DOHH2 (cell line): ENCODE results near the gene PLXNA1.

Experiments
- H3F3A ChIP-seq: fragments of 200-600 bp; sonication (generic), shearing (Covaris generic); 2 replicates; pipeline ENCODE4 v1.6.0; 2016; ENCODE audit warnings: antibody characterized with exemption, mild to moderate bottlenecking; ENCODE audit not compliant: control insufficient read depth, insufficient read depth
- H3K27ac ChIP-seq: fragments of 200-600 bp; sonication (generic); 2 replicates; pipeline ENCODE4 v1.5.1; 2014; ENCODE audit warnings: low read depth, mild to moderate bottlenecking, low read length, moderate library complexity
- H3K27me3 ChIP-seq: fragments of 200-600 bp; sonication (generic); 2 replicates; pipeline ENCODE4 v1.6.1; 2014; ENCODE audit warnings: mild to moderate bottlenecking, low read length, mixed read lengths; ENCODE audit not compliant: control insufficient read depth
- H3K36me3 ChIP-seq: fragments of 200-600 bp; sonication (generic); 2 replicates; pipeline ENCODE4 v1.6.1; 2014; ENCODE audit warnings: mild to moderate bottlenecking, low read length, moderate library complexity, mixed read lengths; ENCODE audit not compliant: control insufficient read depth
- H3K4me1 ChIP-seq: fragments of 200-600 bp; sonication (generic); 2 replicates; pipeline ENCODE4 v1.6.1; 2014; ENCODE audit warnings: mild to moderate bottlenecking, low read length, mixed read lengths; ENCODE audit not compliant: control insufficient read depth
- H3K4me2 ChIP-seq: fragments of 200-600 bp; sonication (generic); 2 replicates; pipeline ENCODE4 v1.6.0; 2014; ENCODE audit warnings: mild to moderate bottlenecking, low read length, moderate library complexity
- H3K4me3 ChIP-seq: fragments of 200-600 bp; sonication (generic); 2 replicates; pipeline ENCODE4 v1.5.1; 2014; ENCODE audit warnings: mild to moderate bottlenecking, low read length, mixed read lengths
- H3K79me2 ChIP-seq: fragments of 200-600 bp; sonication (generic); 2 replicates; pipeline ENCODE4 v1.6.1; 2014; ENCODE audit warnings: mild to moderate bottlenecking, low read length, mixed read lengths; ENCODE audit not compliant: control insufficient read depth
- H3K9me2 ChIP-seq: fragments of 200-600 bp; sonication (generic); replicated peaks from 2 replicates; pipeline ENCODE4 v1.6.1; 2014; ENCODE audit warnings: mild to moderate bottlenecking, low read length, mixed read lengths; ENCODE audit not compliant: control insufficient read depth
- H3K9me3 ChIP-seq: fragments of 200-600 bp; sonication (generic); 2 replicates; pipeline ENCODE4 v1.6.1; 2014; ENCODE audit warnings: antibody characterized with exemption, low read length, mixed read lengths; ENCODE audit not compliant: control insufficient read depth, insufficient read depth
- H4K20me1 ChIP-seq: fragments of 200-600 bp; sonication (generic); 2 replicates; pipeline ENCODE4 v1.6.0; 2014; ENCODE audit warnings: low read depth, mild to moderate bottlenecking, antibody characterized with exemption, low read length, moderate library complexity; ENCODE audit not compliant: control insufficient read depth, insufficient read depth
- CTCF ChIP-seq: fragments of 200-600 bp; sonication (generic); IDR thresholded peaks from one replicate; pipeline ENCODE4 v1.5.1; 2014; ENCODE audit warnings: antibody characterized with exemption, mild to moderate bottlenecking, low read depth, low read length; ENCODE audit not compliant: poor library complexity, severe bottlenecking
- EZH2phosphoT487 ChIP-seq: fragments of 200-600 bp; sonication (generic); IDR thresholded peaks from 2 replicates; pipeline ENCODE4 v1.6.1; 2017; ENCODE audit warnings: borderline replicate concordance, mild to moderate bottlenecking, antibody characterized with exemption, low read length, moderate library complexity, mixed read lengths

The PLXNA1 gene

GRCh38 chr3:126977821-126978220 is 5.1 kb upstream of the PLXNA1 start:
- Histone ChIP-seq H3K4me2 (no peak overlapping the region), H3K4me1 (peaks cover 16% of the 10 kb centered on the region)

GRCh38 chr3:126978291-126978690 is 4.6 kb upstream of the PLXNA1 start:
- Histone ChIP-seq H3K27me3 (peaks cover 19% of the 10 kb centered on the region), H4K20me1 (no peaks in the 10 kb centered on the region), H3K79me2 (no peaks in the 10 kb centered on the region), H3K4me2 (no peak overlapping the region), H3K9me3 (peaks cover 8% of the 10 kb centered on the region; the same call in 1 of the 2 replicates), H3K9me2 (no peaks in the 10 kb centered on the region), H3K4me1 (peaks cover 16% of the 10 kb centered on the region), H3K36me3 (no peaks in the 10 kb centered on the region), H3F3A (no peaks in the 10 kb centered on the region), H3K27ac (no peak overlapping the region), H3K4me3 (no peak overlapping the region)
- no peak for TF ChIP-seq EZH2phosphoT487
- TF ChIP-seq CTCF = no peak

More at GRCh38 chr3:126977821-126978220, 5.1 kb upstream of the PLXNA1 start:
- Histone ChIP-seq H3K4me3 (no peak overlapping the region), H3F3A (no peaks in the 10 kb centered on the region), H3K36me3 (no peaks in the 10 kb centered on the region), H3K27ac (no peak overlapping the region), H4K20me1 (no peaks in the 10 kb centered on the region), H3K79me2 (no peaks in the 10 kb centered on the region), H3K9me3 (peaks cover 8% of the 10 kb centered on the region; the same call in 1 of the 2 replicates), H3K27me3 (peaks cover 19% of the 10 kb centered on the region), H3K9me2 (no peaks in the 10 kb centered on the region)
- no peak for TF ChIP-seq EZH2phosphoT487

- Histone ChIP-seq H3K4me2 (no peak overlapping the region), H3K4me1 (peaks cover 21% of the 10 kb centered on the region), H3K9me2 (no peaks in the 10 kb centered on the region), H3K9me3 (peaks cover 8% of the 10 kb centered on the region; the same call in 1 of the 2 replicates), H3F3A (no peaks in the 10 kb centered on the region), H3K79me2 (peaks cover 3% of the 10 kb centered on the region; the same call in 1 of the 2 replicates), H4K20me1 (no peaks in the 10 kb centered on the region; the same call in 1 of the 2 replicates), H3K4me3 (no peak overlapping the region), H3K36me3 (no peaks in the 10 kb centered on the region), H3K27ac (no peak overlapping the region), H3K27me3 (peaks cover 23% of the 10 kb centered on the region)
- no peak for TF ChIP-seq CTCF
- no peak for TF ChIP-seq EZH2phosphoT487
Measured at GRCh38 chr3:126979046-126979628, 3.8 kb upstream of the PLXNA1 start.

GRCh38 chr3:126980266-126980811 is 2.6 kb upstream of the PLXNA1 start:
- H3K9me3 ChIP-seq = 0 out of 2 replicates have a peak, but pooled peaks cover 3% of the 10 kb centered on the region
- peaks cover 23% of the 10 kb centered on the region for H3K27me3 ChIP-seq
- H3K4me3 ChIP-seq = no peak overlapping the region
- no peaks in the 10 kb centered on the region for H3F3A ChIP-seq
- TF ChIP-seq EZH2phosphoT487 = no peak
- TF ChIP-seq CTCF = no peak
- H3K4me2 ChIP-seq = no peak overlapping the region
- no peaks in the 10 kb centered on the region; the same call in 1 of the 2 replicates for H4K20me1 ChIP-seq
- H3K9me2 ChIP-seq = no peaks in the 10 kb centered on the region
- H3K27ac ChIP-seq = no peak overlapping the region
- H3K79me2 ChIP-seq = peaks cover 5% of the 10 kb centered on the region; the same call in 1 of the 2 replicates
- no peaks in the 10 kb centered on the region for H3K36me3 ChIP-seq
- H3K4me1 ChIP-seq = peaks cover 23% of the 10 kb centered on the region
